Peyer's patch (tissue), 4 donors: ENCODE data around the gene CACNG8. TPM values are rescaled to one million over a fixed set of nuclear protein-coding genes. Genes with fewer than 3 reads are reported as not detected.

ENCODE experiments used
- DNase-seq, 3 donors: peaks; one replicate each; pipeline ENCODE4 v3.0.0-alpha.2; 2017 to 2019
- H3K27ac ChIP-seq, 4 donors: fragments of 200-600 bp; sonication (generic); one replicate each; pipeline ENCODE4 v1.5.1; 2016 to 2019
- H3K27me3 ChIP-seq, 2 donors: fragments of 200-600 bp; sonication (generic); one replicate each; pipeline ENCODE4 v1.5.1; 2019
- H3K36me3 ChIP-seq, 3 donors: fragments of 200-600 bp; sonication (generic); one replicate each; pipeline ENCODE4 v1.5.1; 2016 to 2019
- H3K4me1 ChIP-seq, 4 donors: fragments of 200-600 bp; sonication (generic); one replicate each; pipeline ENCODE4 v1.5.1; 2016 to 2019
- H3K4me3 ChIP-seq, 4 donors: fragments of 200-600 bp; sonication (generic); 1 replicate in 3 of 4; 2 replicates in 1 of 4; pipeline ENCODE4 v1.5.1; 2016 to 2019; ENCODE audit warnings: mild to moderate bottlenecking in 1 of 4
- H3K9me3 ChIP-seq, 4 donors: fragments of 200-600 bp; sonication (generic); one replicate each; pipeline ENCODE4 v1.5.1; 2016 to 2019; ENCODE audit warnings: mild to moderate bottlenecking in 1 of 4
- POLR2A ChIP-seq, 2 donors: fragments of 450-650 bp; IDR thresholded peaks; one replicate each; pipeline ENCODE4 v1.5.1; 2017; ENCODE audit warnings: antibody characterized with exemption in 2 of 2, mild to moderate bottlenecking in 2 of 2, moderate library complexity in 2 of 2
- total RNA-seq, 4 donors: library from RNA; depleted of rRNA; stranded (reverse); fragments of >200 nt; gene quantifications; one replicate each; pipeline ENCODE4 v1.1.0, GENCODE V29; 2016
- TF ChIP-seq, protein P1 (sequence below), 6 experiments: fragments of 450-650 bp in 4 of 6; fragments of 200-600 bp in 2 of 6; sonication (generic) in 1 of 6; IDR thresholded peaks; one replicate each; pipeline ENCODE4 v1.5.1; 2017 to 2019; ENCODE audit warnings: antibody characterized with exemption in 6 of 6, mild to moderate bottlenecking in 3 of 6, moderate library complexity in 1 of 6

The CACNG8 gene
- total RNA-seq, 4 donors from 2014 or later: not detected

DNA sequence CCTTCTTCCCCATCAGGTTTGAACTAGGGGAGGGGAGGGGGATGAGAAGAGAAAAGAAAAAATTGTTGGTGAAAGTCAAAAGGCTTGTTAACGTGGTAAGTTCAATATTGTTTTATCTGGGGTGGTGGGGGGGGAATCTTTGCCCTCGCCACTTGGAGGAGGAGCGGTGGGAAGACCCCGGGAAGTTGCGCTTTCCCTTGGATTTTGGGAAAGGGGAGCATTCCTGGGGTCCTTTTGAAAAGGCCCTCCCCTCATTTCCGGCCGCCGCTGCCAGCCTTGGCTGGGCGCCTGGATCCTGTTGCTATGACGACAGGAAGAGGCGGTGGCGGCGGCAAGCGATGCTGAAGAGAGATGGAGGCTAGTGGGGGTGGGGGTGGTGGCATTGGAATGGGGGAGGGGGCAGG, 4.6 kb upstream of the CACNG8 start:
- Histone ChIP-seq H3K27ac (no peak overlapping the region), H3K9me3 (no peaks in the 10 kb centered on the region), H3K27me3 (peaks cover 0 to 29% of the 10 kb centered on the region in 2 donors), H3K36me3 (no peaks in the 10 kb centered on the region), H3K4me3 (no peak overlapping the region), H3K4me1 (no peaks in the 10 kb centered on the region)
- TF ChIP-seq, protein P1, sequence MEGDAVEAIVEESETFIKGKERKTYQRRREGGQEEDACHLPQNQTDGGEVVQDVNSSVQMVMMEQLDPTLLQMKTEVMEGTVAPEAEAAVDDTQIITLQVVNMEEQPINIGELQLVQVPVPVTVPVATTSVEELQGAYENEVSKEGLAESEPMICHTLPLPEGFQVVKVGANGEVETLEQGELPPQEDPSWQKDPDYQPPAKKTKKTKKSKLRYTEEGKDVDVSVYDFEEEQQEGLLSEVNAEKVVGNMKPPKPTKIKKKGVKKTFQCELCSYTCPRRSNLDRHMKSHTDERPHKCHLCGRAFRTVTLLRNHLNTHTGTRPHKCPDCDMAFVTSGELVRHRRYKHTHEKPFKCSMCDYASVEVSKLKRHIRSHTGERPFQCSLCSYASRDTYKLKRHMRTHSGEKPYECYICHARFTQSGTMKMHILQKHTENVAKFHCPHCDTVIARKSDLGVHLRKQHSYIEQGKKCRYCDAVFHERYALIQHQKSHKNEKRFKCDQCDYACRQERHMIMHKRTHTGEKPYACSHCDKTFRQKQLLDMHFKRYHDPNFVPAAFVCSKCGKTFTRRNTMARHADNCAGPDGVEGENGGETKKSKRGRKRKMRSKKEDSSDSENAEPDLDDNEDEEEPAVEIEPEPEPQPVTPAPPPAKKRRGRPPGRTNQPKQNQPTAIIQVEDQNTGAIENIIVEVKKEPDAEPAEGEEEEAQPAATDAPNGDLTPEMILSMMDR (IDR thresholded peaks at IDR 0.05): no peak
- TF ChIP-seq POLR2A (IDR thresholded peaks at IDR 0.05): no peak
- no peak for DNase-seq

DNA sequence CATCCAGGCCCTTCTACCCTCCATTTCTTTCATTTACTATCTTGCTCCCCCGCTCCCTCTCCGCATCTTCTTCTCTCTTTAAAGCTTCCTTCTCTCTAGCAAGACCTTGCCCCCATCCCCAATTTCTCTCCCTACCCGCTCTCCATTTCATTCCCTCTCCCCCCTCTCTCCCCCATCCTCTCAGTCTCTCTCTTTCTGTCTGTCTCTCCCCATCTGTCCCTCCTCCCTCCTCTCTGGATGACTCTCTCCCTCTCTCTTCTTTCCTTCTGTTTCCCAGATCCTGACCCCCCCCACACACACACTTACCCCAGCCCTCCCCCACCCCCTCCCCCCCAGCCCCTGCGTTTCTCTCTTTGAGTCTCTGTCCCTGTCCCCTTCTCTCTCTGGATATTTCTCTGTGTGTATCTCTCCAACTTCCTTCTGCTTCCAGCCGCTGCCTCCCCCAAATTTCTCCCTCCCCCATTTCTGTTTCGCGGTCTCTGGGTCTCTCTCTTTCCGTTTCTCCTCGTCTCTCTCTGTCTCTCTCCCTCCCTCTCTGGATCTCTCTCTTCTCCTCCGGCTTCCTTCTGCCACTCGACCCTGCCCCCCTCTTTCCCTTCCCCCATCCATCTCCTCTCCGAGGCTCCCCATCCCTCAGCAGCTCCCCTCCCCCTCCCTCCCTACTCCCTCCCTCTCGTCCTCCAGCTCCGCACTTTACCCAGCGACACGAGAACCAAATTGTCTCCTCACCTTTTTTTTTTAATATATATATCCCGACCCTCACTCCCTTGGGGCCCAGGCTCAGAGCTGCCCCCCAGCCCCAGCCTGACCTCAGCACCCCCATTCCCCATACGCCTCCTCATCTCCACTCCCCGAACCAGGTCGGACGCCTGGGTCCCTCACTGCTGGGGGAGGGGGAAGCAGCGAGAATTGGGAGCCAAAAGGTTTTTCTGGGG, 3.6 kb upstream of the CACNG8 start:
- H3K27me3 ChIP-seq: peaks cover 0 to 32% of the 10 kb centered on the region in 2 donors

DNA sequence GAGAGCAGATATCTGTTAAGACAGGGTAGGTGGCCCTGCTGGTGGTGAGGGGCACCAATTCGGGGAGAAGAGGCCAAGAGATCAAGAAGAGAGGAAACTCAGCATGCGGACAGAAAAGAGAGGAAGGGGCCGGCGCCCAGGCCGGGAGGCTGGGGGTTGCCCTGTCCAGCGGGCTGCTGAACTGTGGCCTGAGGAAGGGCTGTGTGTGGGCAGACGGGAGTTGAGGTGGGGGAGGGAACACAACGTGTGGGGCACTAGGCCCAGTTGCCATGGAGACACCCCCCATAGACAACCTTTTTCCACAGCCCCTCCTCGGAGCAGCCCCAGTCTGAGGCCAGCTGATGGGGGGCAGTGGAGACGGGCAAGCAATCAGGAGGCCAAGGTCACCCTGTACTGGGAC, 2.5 kb upstream of the CACNG8 start:
- H3K9me3 ChIP-seq: no peaks in the 10 kb centered on the region
- no peak for DNase-seq
- H3K4me1 ChIP-seq: no peaks in the 10 kb centered on the region
- no peak for TF ChIP-seq POLR2A (IDR thresholded peaks at IDR 0.05)
- TF ChIP-seq, protein P1 (IDR thresholded peaks at IDR 0.05): no peak
- H3K4me3 ChIP-seq: no peak overlapping the region
- H3K27ac ChIP-seq: no peak overlapping the region
- H3K36me3 ChIP-seq: no peaks in the 10 kb centered on the region
- peaks cover 0 to 32% of the 10 kb centered on the region in 2 donors for H3K27me3 ChIP-seq

More for the DNA sequence above, 3.6 kb upstream of the CACNG8 start:
- DNase-seq: no peak
- TF ChIP-seq POLR2A (IDR thresholded peaks at IDR 0.05): no peak
- TF ChIP-seq, protein P1 (IDR thresholded peaks at IDR 0.05): no peak
- H3K9me3 ChIP-seq: no peaks in the 10 kb centered on the region
- H3K4me1 ChIP-seq: no peaks in the 10 kb centered on the region
- no peak overlapping the region for H3K4me3 ChIP-seq
- no peaks in the 10 kb centered on the region for H3K36me3 ChIP-seq
- no peak overlapping the region for H3K27ac ChIP-seq

DNA sequence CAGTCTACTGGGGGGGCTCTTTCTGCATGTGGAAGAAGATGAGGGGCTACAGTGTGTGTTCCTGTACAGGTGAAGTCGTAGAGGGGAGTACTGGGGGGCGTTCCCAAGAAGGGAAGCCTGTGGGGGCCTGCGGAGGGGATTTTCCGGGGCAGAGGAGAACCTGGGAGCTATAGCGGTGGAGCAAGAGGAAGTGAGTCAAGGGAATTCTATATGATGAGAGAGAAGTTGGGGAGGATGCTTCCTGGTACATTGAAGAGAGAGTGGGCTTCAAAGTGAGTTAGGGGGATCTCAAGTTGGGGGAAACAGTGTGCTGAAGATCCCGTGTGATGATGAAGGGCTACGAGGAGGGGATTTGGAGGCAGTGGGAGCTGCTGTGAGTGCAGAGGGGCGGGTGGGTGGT, 1.9 kb upstream of the CACNG8 start:
- H3K27ac ChIP-seq: no peak overlapping the region
- no peak for DNase-seq
- peaks cover 0 to 32% of the 10 kb centered on the region in 2 donors for H3K27me3 ChIP-seq
- no peaks in the 10 kb centered on the region for H3K4me1 ChIP-seq
- no peaks in the 10 kb centered on the region for H3K9me3 ChIP-seq
- TF ChIP-seq, protein P1 (IDR thresholded peaks at IDR 0.05): no peak
- no peak for TF ChIP-seq POLR2A (IDR thresholded peaks at IDR 0.05)
- no peak overlapping the region for H3K4me3 ChIP-seq
- no peaks in the 10 kb centered on the region for H3K36me3 ChIP-seq

DNA sequence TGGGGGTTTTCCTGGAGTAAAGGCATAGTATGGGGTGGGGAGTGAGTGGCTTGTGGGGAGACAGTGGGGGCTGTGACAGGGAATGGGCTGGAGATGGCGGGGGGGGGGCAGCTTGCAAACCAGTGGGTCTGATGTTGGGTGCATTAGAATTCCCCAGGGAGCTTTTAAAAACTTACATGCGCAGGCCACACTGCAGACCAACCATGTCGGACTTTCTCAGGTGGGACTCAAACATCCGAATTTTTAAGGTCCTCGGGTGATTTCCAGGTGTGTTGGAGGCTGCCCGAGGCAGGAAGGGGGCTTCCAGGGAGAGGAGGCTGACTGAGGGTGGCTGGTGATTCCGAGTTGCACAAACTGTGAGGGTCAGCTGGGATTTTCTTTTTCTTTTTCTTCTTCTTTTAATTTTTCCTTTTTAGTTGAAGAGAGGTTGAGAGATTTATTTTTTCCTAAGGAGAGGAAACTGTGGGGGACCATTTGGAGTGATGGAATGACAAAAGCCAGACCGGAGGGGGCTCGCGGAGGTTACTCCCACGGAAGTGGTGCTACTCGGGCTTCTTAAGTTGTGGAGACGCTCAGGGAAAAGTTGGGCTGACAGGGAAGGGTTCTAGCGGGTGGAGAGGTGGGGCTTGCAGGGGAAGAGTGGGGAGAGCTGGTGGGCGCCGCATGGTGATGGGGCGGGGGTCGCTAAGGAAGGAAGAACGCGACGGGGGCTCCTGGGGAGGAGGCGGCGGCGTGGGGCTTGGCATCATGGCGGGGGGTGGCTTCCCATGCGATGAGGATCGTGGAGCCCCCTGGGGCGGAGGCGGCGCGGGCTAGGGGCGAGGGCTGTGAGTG, 997 bp upstream of the CACNG8 start:
- no peak overlapping the region for H3K4me3 ChIP-seq
- no peaks in the 10 kb centered on the region for H3K36me3 ChIP-seq
- no peaks in the 10 kb centered on the region for H3K4me1 ChIP-seq
- no peak for DNase-seq
- H3K27ac ChIP-seq: no peak overlapping the region
- no peak for TF ChIP-seq POLR2A (IDR thresholded peaks at IDR 0.05)
- TF ChIP-seq, protein P1 (IDR thresholded peaks at IDR 0.05): no peak
- H3K27me3 ChIP-seq: peaks cover 0 to 32% of the 10 kb centered on the region in 2 donors
- H3K9me3 ChIP-seq: no peaks in the 10 kb centered on the region
